ENCODE data around the gene ZFYVE27. TPM values are rescaled to one million over a fixed set of nuclear protein-coding genes. Genes with fewer than 3 reads are reported as not detected.

The ZFYVE27 gene
- polyA plus RNA-seq, 1 donor (not counting 4 experiments of a cell fraction or from before 2014, with no cell fraction given), result 14.3 TPM

DNA sequence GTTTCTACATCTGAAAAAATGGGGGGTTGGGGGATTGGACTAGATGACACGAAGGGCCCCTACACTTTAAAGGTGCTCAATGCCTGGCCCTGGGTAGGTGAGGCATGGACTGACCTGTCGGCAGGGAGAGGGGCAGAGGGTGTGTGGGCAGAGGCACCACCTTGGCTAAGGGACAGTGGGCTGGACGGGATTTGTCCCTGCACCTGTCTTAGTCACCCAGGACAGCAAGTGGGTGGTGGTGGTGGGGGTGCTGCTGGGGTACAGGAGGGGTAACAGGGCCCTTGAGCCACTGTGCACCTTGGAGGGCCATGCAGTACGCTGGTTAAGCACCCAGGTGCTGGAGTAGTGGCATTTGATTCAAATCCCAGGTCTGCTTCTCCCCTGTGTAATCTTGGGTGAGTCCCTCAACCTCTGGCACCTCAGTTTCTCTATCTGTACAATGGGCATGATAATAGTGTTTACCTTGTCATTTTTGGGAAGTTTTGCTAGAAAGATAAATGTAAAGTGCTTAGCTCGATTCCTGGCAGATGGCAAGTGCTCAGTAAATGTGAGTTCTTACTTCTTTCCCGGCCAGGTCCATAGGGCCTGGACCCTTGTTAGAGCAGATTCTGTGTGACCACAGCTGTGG is 53.0 kb downstream of the ZFYVE27 start:
- dilution Hi-C loops (cut with MboI; ENCODE audit: extremely low pct_ligation_motif_present, low sequenced_read_pairs), result no loop called here
- Histone ChIP-seq H3K4me1 (ENCODE audit: control insufficient read depth, extremely low read depth, insufficient read depth, low read length) (peaks cover 17% of the 10 kb centered on the region), H3K9ac (ENCODE audit: control insufficient read depth, extremely low read depth, insufficient read depth, low read length) (no peak overlapping the region), H3K27me3 (ENCODE audit: control insufficient read depth, extremely low read depth, insufficient read depth, low read length) (no peaks in the 10 kb centered on the region), H3K4me2 (ENCODE audit: control insufficient read depth, extremely low read depth, insufficient read depth, low read depth, low read length) (no peak overlapping the region), H3K9me3 (ENCODE audit: control insufficient read depth, low read depth, low read length) (no peaks in the 10 kb centered on the region), H4K20me1 (ENCODE audit: control insufficient read depth, extremely low read depth, insufficient read depth, low read length) (no peaks in the 10 kb centered on the region), H3K79me2 (ENCODE audit: control insufficient read depth, insufficient read depth, low read length) (no peaks in the 10 kb centered on the region), H3K9me1 (ENCODE audit: control insufficient read depth, extremely low read depth, insufficient read depth, low read length) (no peaks in the 10 kb centered on the region), H2AFZ (ENCODE audit: control insufficient read depth, low read length) (no peak overlapping the region), H3K27ac (ENCODE audit: control insufficient read depth, insufficient read depth, low read length) (no peak overlapping the region), H3K4me3 (ENCODE audit: control insufficient read depth in 2 of 3, extremely low read depth in 1 of 3, insufficient read depth in 2 of 3, low read depth in 1 of 3, low read length in 3 of 3) (no peak overlapping the region), H3K36me3 (ENCODE audit: control insufficient read depth in 2 of 2, extremely low read depth in 1 of 2, insufficient read depth in 2 of 2, low read length in 2 of 2) (no peaks in the 10 kb centered on the region)
- no peak for TF ChIP-seq EZH2 (IDR thresholded peaks at IDR 0.05; ENCODE audit: low read length)
- TF ChIP-seq, protein P1, sequence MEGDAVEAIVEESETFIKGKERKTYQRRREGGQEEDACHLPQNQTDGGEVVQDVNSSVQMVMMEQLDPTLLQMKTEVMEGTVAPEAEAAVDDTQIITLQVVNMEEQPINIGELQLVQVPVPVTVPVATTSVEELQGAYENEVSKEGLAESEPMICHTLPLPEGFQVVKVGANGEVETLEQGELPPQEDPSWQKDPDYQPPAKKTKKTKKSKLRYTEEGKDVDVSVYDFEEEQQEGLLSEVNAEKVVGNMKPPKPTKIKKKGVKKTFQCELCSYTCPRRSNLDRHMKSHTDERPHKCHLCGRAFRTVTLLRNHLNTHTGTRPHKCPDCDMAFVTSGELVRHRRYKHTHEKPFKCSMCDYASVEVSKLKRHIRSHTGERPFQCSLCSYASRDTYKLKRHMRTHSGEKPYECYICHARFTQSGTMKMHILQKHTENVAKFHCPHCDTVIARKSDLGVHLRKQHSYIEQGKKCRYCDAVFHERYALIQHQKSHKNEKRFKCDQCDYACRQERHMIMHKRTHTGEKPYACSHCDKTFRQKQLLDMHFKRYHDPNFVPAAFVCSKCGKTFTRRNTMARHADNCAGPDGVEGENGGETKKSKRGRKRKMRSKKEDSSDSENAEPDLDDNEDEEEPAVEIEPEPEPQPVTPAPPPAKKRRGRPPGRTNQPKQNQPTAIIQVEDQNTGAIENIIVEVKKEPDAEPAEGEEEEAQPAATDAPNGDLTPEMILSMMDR (optimal IDR thresholded peaks at IDR 0.05 in 1 of 3, IDR thresholded peaks at IDR 0.05 in 1 of 3, conservative IDR thresholded peaks at IDR 0.05 in 1 of 3; ENCODE audit: extremely low read depth in 1 of 3, insufficient read depth in 2 of 3, low read length in 3 of 3), result no peak
- DNase-seq (ENCODE audit: low read depth, low spot score) (no peak), FAIRE-seq (no peak)

DNA sequence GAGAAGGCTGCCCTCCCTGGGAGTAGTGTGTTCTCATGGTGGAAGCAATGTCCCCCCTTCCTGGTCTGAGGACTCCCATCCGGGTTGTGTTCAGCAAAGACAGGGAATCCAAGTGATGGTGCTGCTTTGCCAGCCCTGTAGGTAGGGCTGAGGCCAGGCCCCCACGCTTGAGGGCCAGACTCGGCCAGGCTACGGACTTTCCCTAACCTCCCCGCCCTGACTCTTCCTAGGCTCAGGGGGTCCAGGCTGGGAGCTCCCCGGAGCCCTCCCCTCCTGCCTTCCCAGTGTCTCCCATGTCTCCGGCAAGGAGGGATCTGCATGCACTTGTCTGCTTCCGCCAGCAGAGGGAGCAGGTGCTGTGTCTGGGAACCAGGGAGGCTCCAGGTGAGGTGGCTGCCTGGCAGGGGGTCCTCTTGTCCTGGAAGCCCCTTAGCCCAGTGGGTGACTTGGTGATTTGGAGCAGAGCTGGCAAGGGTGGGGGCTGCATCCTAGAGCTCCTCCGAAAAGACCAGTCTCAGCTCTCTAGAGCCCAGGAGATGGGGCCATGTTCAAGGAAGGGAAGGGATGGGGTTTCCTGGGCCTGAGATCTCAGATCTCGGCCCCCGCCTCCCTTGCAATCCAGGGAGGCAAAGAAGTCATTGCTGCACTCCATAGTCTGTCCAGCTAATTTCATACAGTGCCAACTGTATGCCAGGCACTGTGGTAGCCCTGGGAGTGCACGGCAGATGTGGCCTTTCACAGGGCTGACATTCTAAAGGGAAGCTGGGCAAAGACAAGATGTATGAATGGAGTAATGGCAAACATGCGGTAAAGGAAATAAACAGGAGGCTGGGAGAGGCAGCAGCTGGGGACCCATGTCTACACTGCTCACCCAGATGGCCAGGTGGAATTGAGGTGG is 55.1 kb downstream of the ZFYVE27 start:
- FAIRE-seq (peak; percentile 58), DNase-seq (ENCODE audit: low read depth, low spot score) (no peak)
- Histone ChIP-seq H3K4me3 (ENCODE audit: control insufficient read depth in 2 of 3, extremely low read depth in 1 of 3, insufficient read depth in 2 of 3, low read depth in 1 of 3, low read length in 3 of 3) (no peak overlapping the region), H3K27me3 (ENCODE audit: control insufficient read depth, extremely low read depth, insufficient read depth, low read length) (no peaks in the 10 kb centered on the region), H3K36me3 (ENCODE audit: control insufficient read depth in 2 of 2, extremely low read depth in 1 of 2, insufficient read depth in 2 of 2, low read length in 2 of 2) (no peaks in the 10 kb centered on the region), H3K4me2 (ENCODE audit: control insufficient read depth, extremely low read depth, insufficient read depth, low read depth, low read length) (no peak overlapping the region), H3K9ac (ENCODE audit: control insufficient read depth, extremely low read depth, insufficient read depth, low read length) (no peak overlapping the region), H3K9me1 (ENCODE audit: control insufficient read depth, extremely low read depth, insufficient read depth, low read length) (no peaks in the 10 kb centered on the region), H2AFZ (ENCODE audit: control insufficient read depth, low read length) (no peak overlapping the region), H3K4me1 (ENCODE audit: control insufficient read depth, extremely low read depth, insufficient read depth, low read length) (no peaks in the 10 kb centered on the region), H4K20me1 (ENCODE audit: control insufficient read depth, extremely low read depth, insufficient read depth, low read length) (no peaks in the 10 kb centered on the region), H3K27ac (ENCODE audit: control insufficient read depth, insufficient read depth, low read length) (no peak overlapping the region), H3K9me3 (ENCODE audit: control insufficient read depth, low read depth, low read length) (no peaks in the 10 kb centered on the region), H3K79me2 (ENCODE audit: control insufficient read depth, insufficient read depth, low read length) (no peaks in the 10 kb centered on the region)
- TF ChIP-seq, protein P1 (optimal IDR thresholded peaks at IDR 0.05 in 1 of 3, IDR thresholded peaks at IDR 0.05 in 1 of 3, conservative IDR thresholded peaks at IDR 0.05 in 1 of 3; ENCODE audit: extremely low read depth in 1 of 3, insufficient read depth in 2 of 3, low read length in 3 of 3), result peak; percentile 93 to 96 (median 94)
- no peak for TF ChIP-seq EZH2 (IDR thresholded peaks at IDR 0.05; ENCODE audit: low read length)
- dilution Hi-C loops (cut with MboI; ENCODE audit: extremely low pct_ligation_motif_present, low sequenced_read_pairs), result no loop called here

Data from keratinocyte (primary cell).